ENCODE results near the gene BAK1. TPM values are rescaled to one million over a fixed set of nuclear protein-coding genes. Genes with fewer than 3 reads are reported as not detected.

The BAK1 gene
- total RNA-seq, 1 experiment from 2014 or later = 18.9 TPM

GRCh38 chr6:33577106-33577535 is 3.0 kb downstream of the BAK1 start:
- RAD21 ChIA-PET (ENCODE audit: low non-redundant PET in 1 of 2, low total read pairs in 2 of 2, uncharacterized antibody in 2 of 2, unreplicated experiment in 2 of 2) = no interaction called here
- POLR2A ChIA-PET = no interaction called here
- Histone ChIP-seq H3K79me2 (ENCODE audit: insufficient read depth, low read length) (peaks cover 28% of the 10 kb centered on the region), H3K4me2 (ENCODE audit: low read length) (peak overlapping the region; percentile 96), H3K27me3 (ENCODE audit: insufficient read depth, low read length) (no peaks in the 10 kb centered on the region), H3K9ac (ENCODE audit: low read length) (no peak overlapping the region), H4K20me1 (ENCODE audit: insufficient read depth) (no peaks in the 10 kb centered on the region), H3K9me3 (ENCODE audit: control insufficient read depth in 1 of 2, insufficient read depth in 1 of 2, low read depth in 1 of 2, low read length in 2 of 2) (no peaks in the 10 kb centered on the region), H3K4me3 (replicated peaks in 1 of 2; ENCODE audit: low read depth in 1 of 2, low read length in 2 of 2) (no peak overlapping the region), H3K36me3 (ENCODE audit: control insufficient read depth in 1 of 2, insufficient read depth in 2 of 2, low read length in 2 of 2) (peaks cover 13 to 24% of the 10 kb centered on the region in 2 experiments), H2AFZ (ENCODE audit: low read depth, low read length, poor library complexity, severe bottlenecking) (no peak overlapping the region), H3K27ac (ENCODE audit: low read depth, low read length) (peak overlapping the region; percentile 75), H3K9me2 (ENCODE audit: insufficient read depth) (no peaks in the 10 kb centered on the region), H3K4me1 (ENCODE audit: control insufficient read depth in 1 of 2, insufficient read depth in 2 of 2, low read length in 2 of 2) (peaks cover 16 to 28% of the 10 kb centered on the region in 2 experiments; a peak in 3 of 4 replicates)
- ATAC-seq (peak; percentile 40), DNase-seq (ENCODE audit: low read depth, low spot score) (no peak)
- CTCF ChIA-PET = interaction anchor here (0.7 kb wide), 1 partner anchor 13 kb away, joined by 3 read pairs; no protein-coding TSS in a partner anchor
- intact Hi-C loops (cut with micrococcal nuclease) = no loop called here
- no TSS peak for BruUV-seq (replicated peaks)
- TF ChIP-seq ZBTB33 (IDR thresholded peaks at IDR 0.05; ENCODE audit: extremely low read depth, insufficient replicate concordance, low read length) = no peak
- TF ChIP-seq RAD21 (IDR thresholded peaks at IDR 0.05; ENCODE audit: low read depth) = no peak
- TF ChIP-seq POLR2AphosphoS5 (IDR thresholded peaks at IDR 0.05; ENCODE audit: low read depth, low read length) = peak; percentile 33; the same call in 1 of the 2 replicates

- Histone ChIP-seq H3K9me3 (ENCODE audit: control insufficient read depth in 1 of 2, insufficient read depth in 1 of 2, low read depth in 1 of 2, low read length in 2 of 2) (no peaks in the 10 kb centered on the region), H3K27me3 (ENCODE audit: insufficient read depth, low read length) (no peaks in the 10 kb centered on the region), H3K27ac (ENCODE audit: low read depth, low read length) (peak overlapping the region; percentile 75), H3K9ac (ENCODE audit: low read length) (no peak overlapping the region), H3K9me2 (ENCODE audit: insufficient read depth) (no peaks in the 10 kb centered on the region), H3K79me2 (ENCODE audit: insufficient read depth, low read length) (peaks cover 28% of the 10 kb centered on the region), H4K20me1 (ENCODE audit: insufficient read depth) (no peaks in the 10 kb centered on the region), H3K36me3 (ENCODE audit: control insufficient read depth in 1 of 2, insufficient read depth in 2 of 2, low read length in 2 of 2) (peaks cover 13 to 24% of the 10 kb centered on the region in 2 experiments), H3K4me1 (ENCODE audit: control insufficient read depth in 1 of 2, insufficient read depth in 2 of 2, low read length in 2 of 2) (peaks cover 16 to 28% of the 10 kb centered on the region in 2 experiments; a peak in 3 of 4 replicates), H3K4me2 (ENCODE audit: low read length) (peak overlapping the region; percentile 96; the same call in 1 of the 2 replicates), H2AFZ (ENCODE audit: low read depth, low read length, poor library complexity, severe bottlenecking) (no peak overlapping the region), H3K4me3 (replicated peaks in 1 of 2; ENCODE audit: low read depth in 1 of 2, low read length in 2 of 2) (no peak overlapping the region)
- BruUV-seq (replicated peaks) = no TSS peak
- DNase-seq (ENCODE audit: low read depth, low spot score) (no peak), ATAC-seq (no peak)
- ChIA-PET RAD21 (ENCODE audit: low non-redundant PET in 1 of 2, low total read pairs in 2 of 2, uncharacterized antibody in 2 of 2, unreplicated experiment in 2 of 2) (no interaction called here), CTCF (interaction anchor here (0.7 kb wide), 1 partner anchor 13 kb away, joined by 3 read pairs; no protein-coding TSS in a partner anchor), POLR2A (no interaction called here)
- intact Hi-C loops (cut with micrococcal nuclease) = no loop called here
- TF ChIP-seq POLR2AphosphoS5 (IDR thresholded peaks at IDR 0.05; ENCODE audit: low read depth, low read length) (no peak), ZBTB33 (IDR thresholded peaks at IDR 0.05; ENCODE audit: extremely low read depth, insufficient replicate concordance, low read length) (no peak), ZFX (IDR thresholded peaks at IDR 0.05) (no peak), SRF (IDR thresholded peaks at IDR 0.05; ENCODE audit: low read depth) (no peak), CEBPB (IDR thresholded peaks at IDR 0.05; ENCODE audit: low read depth) (no peak), POLR2A (IDR thresholded peaks at IDR 0.05; ENCODE audit: borderline replicate concordance, extremely low read depth, insufficient read depth, insufficient read length) (no peak), SIN3A (IDR thresholded peaks at IDR 0.05; ENCODE audit: low read depth) (no peak), RAD21 (IDR thresholded peaks at IDR 0.05; ENCODE audit: low read depth) (no peak)
Measured at GRCh38 chr6:33576668-33577067, 3.4 kb downstream of the BAK1 start.

Data from HCT116 (cell line).